ENCODE results near the gene POT1.

The POT1 gene

DNA sequence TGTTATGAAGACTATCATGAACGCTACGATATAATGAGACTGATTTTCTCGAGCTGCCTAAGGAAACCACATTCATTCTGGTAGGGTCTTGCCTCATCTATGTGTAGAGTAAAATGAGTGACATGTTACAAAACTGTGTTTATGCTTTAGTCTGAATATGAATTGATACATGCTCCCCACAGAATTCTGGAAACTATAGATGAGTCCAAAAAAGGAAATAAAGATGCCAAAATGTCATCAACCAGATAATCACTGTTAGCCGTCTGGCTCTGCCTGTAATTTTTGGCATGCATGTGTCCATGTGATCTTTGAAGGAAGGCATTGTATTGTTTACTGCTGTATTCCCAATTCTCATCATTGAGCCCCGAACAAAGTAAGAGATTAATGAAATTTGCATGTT is 121.4 kb downstream of the POT1 start:
- DNase-seq (ENCODE audit: low read depth), result no peak

DNA sequence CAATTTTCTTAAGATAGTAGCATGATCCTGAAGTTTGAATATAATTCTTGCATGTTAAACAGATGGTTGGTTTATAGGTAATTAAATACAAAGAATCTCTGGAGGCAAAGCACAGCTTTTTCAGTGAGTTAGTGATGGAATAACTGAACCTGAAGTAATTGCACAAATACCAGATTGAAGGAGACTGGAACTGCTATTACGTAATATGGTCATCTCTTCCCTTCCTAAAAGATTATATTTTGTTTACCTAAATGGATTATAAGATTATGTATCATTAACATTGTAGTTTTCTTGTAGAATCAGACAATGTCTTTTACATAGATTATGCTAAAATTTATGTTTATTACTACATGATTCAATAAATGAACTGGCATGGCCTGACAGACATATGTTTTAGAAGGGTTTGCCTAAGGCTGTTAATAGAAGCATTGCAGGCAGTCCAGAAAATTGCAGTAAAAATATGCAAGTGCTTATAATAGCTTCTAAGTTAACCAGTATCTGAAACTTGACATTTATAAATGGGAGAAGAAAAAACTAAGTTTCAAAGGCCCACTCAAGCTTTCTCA is 128.2 kb downstream of the POT1 start:
- DNase-seq (ENCODE audit: low read depth), result no peak

DNA sequence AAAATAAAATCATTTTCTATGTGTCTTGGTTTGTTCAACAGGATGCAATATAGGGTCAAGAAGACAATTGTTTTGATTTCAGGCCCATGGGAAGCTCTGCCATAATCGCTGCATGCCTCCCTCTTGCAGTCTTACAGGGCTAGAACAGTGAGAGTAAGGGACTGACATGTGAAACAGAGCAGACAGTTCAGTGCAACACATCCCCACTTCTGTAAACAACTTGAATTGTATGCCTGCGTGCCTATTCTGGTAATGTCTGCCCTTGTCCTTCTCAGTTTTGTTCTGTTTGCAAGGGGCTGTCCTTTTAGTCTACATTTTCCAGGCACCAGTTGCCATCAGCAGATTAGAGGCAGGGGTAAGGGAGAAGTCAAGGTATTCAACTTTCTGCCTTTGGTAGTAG is 129.2 kb downstream of the POT1 start:
- no peak for DNase-seq (ENCODE audit: low read depth)

DNA sequence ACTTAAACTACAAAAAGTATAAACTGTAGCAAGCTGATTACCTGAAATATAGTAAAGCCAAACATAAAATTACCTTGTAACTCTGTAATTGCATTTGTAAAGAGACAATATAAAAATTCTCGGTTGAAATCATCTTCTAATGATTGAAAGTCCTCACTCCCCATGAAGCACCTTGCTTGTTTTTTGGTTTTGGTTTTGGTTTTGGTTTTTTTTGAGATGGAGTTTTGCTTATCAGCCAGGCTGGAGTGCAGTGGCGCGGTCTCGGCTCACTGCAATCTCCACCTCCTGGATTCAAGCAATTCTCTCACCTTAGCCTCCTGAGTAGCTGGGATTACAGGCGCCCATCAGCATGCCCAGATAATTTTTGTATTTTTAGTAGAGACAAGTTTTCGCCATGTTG is 130.2 kb downstream of the POT1 start:
- DNase-seq (ENCODE audit: low read depth), result no peak

DNA sequence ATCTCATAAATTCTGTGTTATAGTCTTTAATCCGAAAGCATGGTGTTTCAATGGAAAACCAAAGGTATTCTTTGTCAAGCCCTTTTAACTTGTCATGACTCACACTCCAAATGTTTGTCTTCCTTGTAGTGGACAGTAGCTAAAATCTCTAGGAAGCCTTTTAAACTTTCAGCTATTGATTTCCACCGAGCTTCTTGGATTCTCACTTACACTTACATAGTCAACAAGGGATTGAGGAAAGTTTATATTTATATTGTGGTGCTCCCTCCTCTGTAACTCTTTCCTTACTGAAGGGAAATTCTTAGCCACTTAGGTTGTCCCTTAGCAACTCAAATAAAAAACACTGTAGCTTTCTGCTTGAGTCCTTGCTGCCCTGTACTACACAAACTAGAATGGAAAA is 132.9 kb downstream of the POT1 start:
- no peak for DNase-seq (ENCODE audit: low read depth)

DNA sequence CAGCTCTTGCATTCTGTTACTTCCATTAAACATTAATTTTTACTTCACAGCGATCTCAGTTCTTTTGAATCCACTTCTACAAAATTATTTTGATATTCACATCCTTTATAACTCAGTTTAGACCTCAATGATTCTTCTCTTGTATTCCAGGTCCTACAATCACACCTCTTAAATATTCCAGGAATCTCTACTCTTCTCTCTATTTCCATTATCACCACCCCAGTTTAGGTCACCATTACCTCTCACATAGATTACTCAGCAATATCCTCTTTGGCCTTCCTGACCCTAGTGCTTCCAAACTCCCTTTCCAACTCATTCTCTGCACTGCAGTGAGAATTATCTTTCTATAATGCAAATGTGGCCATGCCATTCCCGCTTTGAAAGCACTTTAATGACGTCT is 136.9 kb downstream of the POT1 start:
- DNase-seq (ENCODE audit: low read depth), result no peak

DNA sequence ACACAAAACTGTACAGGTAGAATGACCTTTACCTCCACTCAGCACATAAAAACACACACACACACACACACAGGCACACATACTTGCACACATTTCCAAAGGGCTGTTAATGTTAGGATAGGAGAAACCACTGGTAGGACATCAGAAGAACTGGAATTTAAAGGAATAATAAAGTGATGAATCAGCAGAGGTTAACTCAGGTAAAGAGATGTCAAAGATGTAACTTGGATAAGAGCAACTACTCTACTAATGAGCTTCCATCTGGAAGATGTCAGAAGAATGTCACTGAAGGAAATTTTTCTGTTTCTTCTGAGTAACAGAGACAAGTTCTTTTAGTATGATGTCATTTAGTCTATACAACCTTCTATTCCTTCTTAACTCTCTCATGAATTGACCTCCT is 137.6 kb downstream of the POT1 start:
- no peak for DNase-seq (ENCODE audit: low read depth)

DNA sequence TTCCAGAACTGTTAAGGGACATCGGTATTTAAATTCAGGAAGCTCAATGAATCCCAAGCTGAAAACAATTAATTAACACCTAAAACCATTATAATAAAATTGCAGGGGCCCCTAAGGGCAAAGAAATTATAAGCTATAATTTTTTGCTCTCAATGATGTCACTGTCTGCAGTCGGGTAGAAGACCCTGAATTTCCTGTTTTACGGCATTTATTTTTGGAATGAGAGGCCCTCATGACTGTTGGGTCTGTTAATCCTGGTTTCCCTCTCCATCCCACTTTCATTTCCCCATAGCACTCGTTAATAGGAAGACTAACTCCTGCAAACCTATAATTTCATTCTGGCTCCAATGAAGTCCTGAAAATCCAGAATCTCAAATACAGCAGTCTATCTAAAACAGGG is 138.2 kb downstream of the POT1 start:
- DNase-seq (ENCODE audit: low read depth), result no peak

DNA sequence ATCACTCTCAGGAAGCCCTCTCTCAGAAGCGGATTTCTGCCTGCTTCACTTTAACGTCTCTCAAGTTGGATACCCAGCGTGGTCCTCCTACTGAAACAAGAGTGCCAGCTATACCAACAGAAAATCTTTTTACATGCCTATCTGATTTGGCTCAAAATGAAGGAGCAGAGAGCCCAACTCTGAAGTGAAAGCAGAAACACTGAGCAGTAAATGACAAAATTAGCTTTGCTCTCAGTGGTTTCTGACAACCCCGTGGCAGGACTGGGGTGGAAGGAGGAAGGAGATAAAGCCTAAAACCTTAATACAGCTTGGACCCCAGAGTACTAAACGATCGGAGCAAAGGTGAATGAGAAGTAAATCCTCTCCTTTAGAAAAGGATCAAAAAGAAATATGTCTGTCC is 139.0 kb downstream of the POT1 start:
- DNase-seq (ENCODE audit: low read depth), result no peak

DNA sequence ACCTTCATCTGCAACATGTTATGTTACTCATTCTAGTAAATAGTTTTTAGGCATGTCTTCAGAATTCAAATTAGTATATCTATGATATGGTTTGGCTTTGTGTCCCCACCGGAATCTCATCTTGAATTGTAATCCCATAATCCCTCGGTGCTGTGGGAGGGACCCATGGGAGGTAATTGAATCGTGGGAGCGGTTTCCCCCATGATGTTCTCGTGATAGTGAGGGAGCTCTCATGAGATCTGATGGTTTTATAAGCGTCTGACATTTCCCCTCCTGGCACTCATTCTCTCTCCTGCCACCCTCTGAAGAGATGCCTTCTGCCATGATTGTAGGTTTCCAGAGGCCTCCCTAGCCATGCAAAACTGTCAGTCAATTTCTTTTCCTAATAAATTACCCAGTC is 143.6 kb downstream of the POT1 start:
- no peak for DNase-seq (ENCODE audit: low read depth)

DNA sequence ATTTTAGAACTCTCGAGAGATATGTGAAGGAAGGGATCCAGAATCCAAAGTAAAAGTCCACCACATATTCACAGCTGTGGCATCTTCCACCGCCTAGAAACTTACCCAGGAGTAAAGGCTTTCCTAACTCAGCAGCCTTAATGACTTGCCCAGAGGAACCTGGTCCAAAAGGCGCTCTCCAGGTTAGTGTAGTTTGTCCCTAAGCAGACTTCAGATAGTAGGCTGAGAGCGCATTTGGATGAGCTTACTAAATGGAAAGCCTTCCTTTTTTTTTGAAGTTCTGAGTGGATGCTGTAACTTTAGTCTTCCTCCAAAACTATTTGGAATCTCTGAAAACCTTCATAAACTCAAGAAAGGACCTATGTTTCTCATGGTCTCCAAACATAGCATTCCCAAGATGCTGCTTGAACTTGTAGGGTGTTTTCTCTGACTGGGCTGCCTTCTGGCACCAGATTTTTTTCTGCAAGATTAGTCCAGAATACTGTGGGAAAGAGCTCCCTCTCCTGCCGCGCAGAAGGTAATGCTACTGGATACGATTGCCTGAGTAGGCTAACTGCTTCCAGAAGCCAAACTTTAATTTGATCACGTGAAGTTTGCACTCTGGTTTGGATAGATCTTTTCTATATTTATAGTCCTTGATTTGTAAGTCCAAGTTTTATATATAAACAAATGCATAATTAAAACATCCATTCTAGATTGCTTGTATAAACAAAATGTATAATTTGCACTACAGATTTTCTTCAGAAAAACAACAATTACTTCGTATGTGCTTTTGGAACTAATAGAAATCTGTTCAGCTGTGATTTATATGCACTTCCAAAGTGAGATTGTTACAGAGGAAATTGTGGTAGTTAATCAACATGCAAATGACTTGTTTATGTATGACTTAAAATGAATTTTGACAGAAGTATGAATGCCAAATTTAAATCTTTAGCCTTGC is 144.5 kb downstream of the POT1 start:
- DNase-seq (ENCODE audit: low read depth), result no peak

DNA sequence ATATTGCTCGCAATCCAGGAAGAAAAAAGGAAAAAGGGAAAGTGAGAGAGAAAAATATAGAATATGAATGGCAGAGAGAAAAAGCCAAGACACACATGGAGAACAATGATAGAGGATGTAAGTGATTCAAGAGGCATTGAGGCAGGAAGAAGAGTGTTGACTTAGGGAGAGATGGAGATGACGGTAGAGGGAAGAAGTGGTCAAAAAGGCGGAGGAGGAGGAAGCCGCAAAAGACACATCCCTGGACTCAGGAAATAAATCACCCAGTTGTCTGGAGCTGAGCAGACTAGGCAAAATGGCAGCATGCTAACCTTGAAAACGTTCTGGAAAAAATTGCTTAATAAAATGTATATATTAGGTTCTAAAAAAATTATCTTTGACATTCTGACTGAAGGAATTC is 146.4 kb downstream of the POT1 start:
- DNase-seq (ENCODE audit: low read depth), result no peak

DNA sequence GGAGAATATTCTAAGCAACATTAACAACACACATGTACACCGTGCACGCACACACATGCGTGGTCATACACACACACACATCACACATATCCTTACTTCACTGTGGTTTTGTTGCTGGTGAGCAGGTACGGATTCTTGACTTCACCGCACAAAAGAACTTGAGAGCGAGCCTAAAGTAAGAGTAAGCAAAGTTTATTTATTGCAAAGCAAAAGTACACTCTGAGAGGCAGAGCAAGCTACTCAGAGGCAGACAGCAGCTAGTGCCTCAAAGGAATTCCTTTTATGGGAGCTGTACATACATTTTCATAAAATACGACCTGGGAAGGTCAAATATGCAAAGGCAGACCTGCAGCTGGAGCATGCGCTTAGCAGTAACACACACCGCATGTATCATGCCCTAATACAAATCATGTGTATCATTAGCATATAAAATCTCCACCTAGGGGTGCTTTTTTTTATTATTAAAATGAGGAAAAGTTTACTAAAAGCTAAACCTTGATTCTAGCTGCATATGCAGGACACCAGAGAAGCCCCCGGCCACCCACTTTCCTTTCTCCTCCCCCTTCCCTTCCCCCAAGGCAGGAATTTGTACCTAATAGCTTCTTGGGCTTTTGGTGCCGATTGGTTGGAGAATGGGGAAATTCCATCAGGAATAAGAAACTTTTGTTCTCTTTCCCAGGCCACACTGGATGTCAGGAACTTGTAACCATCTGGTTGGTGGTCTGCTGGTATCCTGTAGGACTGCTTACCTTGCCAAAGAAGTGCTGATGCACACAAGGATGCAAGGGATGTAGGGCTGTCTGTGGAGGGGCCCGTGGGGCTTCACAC is 147.5 kb downstream of the POT1 start:
- no peak for DNase-seq (ENCODE audit: low read depth)

DNA sequence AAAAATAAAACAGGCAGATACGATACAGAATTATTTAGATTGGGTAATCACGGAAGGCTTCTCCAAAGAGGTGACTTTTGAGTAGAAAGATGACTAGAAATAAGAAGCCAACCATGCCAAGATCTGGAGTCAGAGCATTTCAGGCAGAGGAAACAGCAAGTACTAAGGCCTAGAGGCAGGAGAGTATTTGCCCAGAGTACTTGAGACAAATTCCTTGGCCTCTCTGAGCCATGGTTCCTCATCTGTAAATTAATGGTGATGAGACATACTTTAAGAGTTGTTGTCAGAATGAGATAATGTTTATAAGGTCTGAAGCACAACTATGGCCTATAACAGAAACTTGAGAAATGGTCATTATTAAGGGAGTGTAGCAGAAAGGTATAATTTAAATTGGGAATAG is 148.2 kb downstream of the POT1 start:
- DNase-seq (ENCODE audit: low read depth), result no peak

DNA sequence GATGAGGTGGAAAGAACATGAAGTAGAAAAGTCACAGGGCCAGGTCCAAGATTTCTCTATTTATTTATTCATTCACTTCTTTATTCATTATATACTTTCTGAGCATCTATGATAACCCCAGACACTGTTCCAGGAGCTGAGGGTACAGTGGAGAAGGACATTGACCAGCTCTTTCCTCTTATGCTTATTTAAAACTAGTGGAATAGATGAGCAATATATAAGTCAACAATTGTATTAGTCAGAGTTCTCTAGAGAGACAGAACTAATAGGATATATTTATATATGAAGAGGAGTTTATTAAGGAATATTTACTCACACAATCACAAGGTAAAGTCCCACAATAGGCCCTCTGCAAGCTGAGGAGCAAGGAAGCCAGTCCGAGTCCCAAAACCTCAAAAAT is 149.0 kb downstream of the POT1 start:
- no peak for DNase-seq (ENCODE audit: low read depth)

DNA sequence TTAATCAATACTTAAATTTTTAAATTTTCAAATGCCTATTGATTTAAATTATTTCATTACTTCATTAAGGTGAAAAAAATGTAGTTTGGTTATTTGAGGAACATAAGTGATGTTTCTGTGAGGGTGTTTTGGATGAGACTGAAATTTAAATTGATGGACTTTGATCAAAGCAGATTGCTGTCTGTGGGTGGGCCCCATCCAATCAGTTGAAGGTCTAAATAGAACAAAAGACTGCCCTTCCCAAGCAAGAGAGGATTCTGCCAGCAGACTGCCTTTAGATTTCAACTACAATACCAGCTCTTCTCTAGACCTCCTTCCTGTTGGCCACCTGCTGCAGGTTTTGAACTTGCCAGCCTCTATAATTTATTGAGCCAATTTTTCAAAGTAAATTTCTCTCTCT is 149.6 kb downstream of the POT1 start:
- DNase-seq (ENCODE audit: low read depth), result no peak

DNA sequence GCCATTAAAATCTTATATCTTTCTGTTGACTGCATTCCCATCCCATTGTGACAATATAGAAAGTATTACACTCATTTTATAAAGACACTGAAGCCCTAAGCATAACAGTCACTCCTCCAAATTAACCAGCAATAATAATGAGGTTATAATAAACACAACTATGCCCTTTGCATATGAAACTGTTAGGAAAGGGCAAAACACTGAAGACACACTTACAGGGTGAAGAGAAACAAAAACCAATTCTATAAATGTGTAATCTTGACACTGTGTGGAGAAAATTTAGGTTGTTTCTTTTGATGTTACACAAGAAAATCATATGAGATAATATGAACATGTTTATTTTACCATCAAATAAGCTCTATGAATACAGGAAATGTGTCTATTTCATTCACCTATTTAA is 150.0 kb downstream of the POT1 start:
- DNase-seq (ENCODE audit: low read depth), result no peak

DNA sequence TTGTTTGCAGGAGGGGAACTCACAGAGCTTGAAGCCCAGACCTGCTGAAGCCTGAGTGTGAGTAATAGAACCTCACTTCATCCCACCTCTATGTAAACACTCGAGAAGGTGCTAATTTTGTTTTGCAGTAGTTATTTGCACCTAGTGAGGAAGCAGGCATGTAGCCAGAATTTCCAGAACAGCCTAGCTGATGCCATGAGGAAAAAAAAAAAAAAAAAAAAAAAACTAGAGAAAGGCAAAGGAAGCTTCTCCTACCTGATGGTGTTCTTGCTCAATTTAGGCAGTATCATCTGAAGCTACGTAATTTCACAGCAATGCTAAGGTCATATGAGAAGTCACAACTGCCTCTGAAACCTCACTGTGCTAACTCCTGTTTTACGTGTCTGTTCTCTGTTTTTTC is 150.4 kb downstream of the POT1 start:
- no peak for DNase-seq (ENCODE audit: low read depth)

DNA sequence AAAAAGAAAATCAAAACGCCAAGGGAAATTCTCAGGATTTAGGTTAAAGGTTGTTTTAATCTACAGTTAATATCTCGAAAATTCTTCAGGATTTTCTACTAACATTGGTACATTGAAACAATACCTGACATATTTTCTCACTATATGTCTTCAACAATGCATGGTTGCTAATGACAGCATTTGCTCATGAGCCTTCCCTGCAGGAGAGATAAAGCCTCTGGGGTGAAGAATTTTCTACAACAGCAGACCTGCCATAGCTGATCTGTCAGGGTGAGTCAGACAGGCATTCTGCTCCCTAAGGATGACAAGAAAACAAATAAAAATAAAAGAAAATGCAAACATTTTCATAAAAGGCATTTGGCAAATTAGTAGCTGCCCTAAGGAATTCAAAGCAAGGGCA is 152.4 kb downstream of the POT1 start:
- no peak for DNase-seq (ENCODE audit: low read depth)

DNA sequence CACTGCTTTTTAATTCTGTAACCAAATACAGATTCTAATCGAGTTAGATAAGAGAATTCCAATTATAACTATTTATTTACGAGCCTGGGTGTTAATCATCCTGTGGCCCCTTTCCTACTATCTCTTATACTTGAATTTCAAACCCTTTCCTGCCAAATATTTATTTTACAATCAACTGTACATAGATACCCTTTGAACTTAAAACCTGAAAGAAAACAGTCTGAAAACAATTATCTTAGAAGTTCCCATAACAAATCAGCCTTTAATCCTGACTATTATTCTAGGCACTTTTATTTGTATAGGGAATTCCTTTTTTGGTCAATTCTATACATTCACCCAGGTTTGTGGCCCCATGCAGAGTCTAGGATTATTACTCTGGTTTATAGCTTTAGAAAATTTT is 153.5 kb downstream of the POT1 start:
- DNase-seq (ENCODE audit: low read depth), result no peak

DNA sequence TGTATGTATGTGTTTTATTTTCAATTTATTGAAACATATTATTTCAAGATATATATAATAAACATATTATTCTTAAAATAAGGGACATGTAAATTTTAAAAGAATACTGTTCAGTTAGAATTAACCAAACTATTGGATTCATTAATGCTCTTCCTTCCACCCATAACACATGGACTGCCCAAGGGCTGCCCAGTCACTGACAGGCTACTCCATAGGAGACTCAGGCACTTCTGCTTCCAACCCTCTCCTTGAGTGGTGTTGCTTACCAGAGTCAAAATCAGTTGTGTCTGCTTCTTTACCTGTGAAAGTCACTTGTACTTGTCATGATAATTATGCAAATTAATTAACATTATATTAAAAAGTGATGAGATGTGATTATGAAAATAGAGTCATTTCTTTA is 154.2 kb downstream of the POT1 start:
- no peak for DNase-seq (ENCODE audit: low read depth)

DNA sequence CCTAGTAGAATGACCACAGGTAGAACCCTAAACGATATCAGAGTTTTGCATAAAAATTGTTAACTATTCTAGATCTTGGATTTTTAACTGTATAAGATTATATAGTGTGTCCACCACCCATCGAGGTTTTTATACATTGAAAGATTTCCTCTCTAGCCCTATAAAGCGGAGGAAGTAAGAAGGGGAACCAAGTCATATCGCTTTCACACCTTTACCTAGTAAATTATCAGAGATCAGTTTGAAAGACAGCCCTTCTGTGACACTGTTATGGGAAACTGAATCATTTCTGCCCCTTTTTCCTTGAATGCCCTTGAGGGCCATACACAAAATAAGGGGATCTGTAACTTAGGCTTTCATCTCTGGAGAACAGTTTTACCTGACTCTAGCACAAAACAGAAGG is 155.7 kb downstream of the POT1 start:
- DNase-seq (ENCODE audit: low read depth), result no peak

DNA sequence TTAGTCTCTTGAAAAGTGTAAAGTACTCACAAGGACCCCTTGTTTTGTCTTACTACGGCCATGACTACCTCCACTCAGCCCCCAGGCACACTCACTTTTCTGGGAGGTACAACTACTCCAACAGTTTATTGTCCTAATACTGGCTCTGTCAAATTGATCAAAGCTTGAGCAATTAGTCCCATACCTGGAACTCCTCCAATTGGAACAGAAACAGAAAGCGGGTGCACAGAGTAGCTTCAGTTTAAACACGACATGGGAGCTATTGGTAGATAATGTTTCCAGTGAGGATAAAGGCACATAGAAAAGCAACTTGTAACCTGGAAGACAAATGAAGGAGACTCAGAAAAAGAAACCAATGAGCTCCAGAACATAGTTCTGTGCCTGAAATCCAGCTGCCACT is 156.3 kb downstream of the POT1 start:
- no peak for DNase-seq (ENCODE audit: low read depth)
